ENCODE data around the gene NEURL1B.
"Not testable (repeated sequence)": the region's sequence is repeated elsewhere in the genome, so short reads cannot be mapped to it uniquely, and the experiment has no call there.

The NEURL1B gene

GRCh38 chr5:172634106-172634899 lies 6.8 kb upstream of the NEURL1B start:
- no peak for DNase-seq (ENCODE audit: low spot score)

- no peak for DNase-seq (ENCODE audit: low spot score)
Measured at GRCh38 chr5:172635038-172635437, 6.0 kb upstream of the NEURL1B start.

DNA sequence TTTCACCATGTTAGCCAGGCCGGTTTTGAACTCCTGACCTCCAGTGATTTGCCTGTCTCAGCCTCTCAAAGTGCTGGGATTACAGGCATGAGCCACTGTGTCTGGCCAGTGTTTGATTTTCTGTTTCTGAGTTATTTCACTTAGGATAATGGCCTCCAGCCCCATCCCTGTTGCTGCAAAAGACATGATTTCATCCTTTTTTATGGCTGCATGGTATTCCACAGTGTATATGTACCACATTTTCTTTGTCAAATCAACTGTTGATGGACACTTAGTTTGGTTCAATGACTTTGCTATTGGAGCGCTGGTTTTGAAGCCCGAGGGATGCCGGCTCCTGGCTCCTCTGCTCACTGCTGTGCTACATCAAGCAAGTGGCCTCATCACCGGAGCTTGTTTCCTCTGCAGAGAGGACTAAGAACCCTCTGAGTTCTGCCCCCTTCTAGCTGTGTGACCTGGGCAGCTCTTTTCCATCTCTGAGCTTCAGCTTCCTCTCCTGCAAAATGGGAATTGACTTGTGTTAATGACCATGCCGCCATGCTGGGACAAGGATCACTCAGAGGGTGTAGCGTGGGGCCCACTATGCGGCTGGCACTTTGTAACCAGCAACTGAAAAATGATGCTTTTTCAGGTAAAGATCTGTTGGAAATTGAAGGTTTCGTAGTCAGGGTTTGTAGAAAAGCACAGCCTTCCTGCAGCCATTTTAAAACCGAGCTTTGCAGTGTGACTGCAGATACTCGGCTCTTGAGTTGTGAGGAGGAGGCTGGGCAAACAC lies 4.6 kb upstream of the NEURL1B start:
- DNase-seq (ENCODE audit: low spot score): no peak

DNA sequence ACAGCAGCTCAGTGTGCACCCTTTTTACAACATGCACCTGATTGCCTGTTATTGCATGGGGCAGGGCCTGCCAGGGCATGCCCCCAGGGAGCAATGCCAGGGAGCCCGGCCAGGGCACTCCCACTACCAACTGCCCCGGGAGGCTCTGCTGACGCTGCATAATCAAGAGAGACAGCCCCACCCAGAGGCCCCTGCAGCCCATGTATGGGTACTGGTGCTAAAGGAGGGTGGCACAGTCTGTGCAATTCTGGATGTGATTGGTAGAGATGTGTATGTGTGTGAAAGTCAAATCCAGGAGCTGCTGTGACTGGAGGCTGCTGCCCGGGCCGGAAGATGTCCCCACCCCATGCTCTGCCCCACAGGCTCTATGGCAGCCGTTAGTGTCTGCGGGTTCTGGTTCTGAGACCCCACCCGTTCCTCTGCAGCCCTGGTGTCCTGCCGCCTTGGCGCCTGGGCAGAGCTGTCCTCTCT lies 3.9 kb upstream of the NEURL1B start:
- no peak for DNase-seq (ENCODE audit: low spot score)

DNA sequence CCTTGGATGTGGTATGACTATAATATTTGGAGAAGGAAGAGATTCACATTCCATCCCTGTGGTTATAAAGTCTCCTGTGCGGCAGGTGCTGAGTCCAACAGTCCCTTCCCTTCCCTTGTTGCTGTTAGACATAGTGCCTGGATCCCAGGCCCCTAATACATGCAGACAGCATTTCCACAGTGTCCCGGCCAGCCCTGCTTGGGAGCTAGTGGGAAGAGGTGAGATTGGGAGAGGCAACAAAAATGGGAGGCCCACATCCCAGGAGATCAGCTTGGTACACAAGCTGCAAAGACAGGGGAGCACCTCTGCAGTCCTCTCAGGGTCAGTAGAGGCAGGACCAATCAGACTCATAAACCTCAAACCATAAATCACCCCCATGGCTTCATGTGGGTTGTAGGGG lies 3.3 kb upstream of the NEURL1B start:
- DNase-seq (ENCODE audit: low spot score): no peak

- DNase-seq (ENCODE audit: low spot score): no peak
Measured at GRCh38 chr5:172638209-172638768, 2.8 kb upstream of the NEURL1B start.

DNA sequence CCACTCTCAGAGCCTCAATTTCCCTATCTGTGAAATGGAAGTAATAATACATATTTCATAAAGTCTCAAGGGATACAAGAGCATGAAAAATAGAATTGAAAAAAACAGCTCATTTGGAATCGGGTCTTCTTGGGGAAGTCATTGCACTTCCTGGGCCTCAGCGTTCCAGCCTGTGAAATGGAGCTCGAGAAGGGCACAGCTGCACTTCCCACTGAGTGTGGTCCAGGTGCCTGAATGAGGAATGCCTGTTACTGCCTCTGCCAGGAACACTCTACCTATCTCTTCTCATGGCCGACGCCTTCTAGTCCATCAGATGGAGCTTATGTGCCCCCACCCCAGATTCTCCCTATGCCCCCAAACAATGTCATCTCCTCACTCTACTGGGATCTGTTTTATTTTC lies 924 bp upstream of the NEURL1B start:
- DNase-seq (ENCODE audit: low spot score): no peak

- no peak for DNase-seq (ENCODE audit: low spot score)
Measured at GRCh38 chr5:172641359-172642050, 442 bp downstream of the NEURL1B start.

DNA sequence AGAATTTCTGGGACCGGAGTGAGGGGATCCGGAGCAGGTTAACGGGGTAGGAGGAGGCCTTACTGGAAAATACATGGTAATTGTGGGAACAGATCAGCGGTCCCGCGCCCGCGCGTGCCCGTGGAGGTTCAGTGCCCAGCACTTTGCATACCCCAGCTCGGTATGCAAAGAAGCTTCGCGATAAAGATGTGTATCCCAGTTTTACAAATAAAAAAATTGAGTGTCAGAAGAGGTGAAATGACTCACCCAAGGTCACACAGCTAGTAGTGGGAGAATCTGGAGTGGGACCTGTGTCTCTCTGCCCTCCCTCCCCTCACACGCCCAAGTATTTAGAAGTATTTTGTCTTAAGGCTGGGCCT lies 967 bp downstream of the NEURL1B start:
- no peak for DNase-seq (ENCODE audit: low spot score)

DNA sequence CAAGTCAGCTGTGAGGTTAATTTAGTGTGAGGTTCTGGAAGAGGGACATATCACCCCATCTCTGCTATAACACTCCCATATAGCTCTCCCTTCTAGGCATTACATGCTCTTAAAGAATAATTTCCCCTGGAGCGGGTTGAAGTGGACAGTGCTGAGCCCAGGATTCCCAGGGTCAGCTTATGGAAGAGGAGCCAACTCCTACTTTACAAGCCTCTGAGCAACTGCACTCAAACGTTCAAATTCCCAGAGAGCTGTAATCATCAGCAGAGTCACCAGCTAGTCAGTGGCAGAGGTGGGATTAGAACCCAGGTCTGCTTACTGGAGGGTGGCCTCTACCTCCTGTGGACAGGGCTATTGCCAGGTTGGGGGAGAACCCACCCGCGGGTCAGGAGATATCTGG lies 1.4 kb downstream of the NEURL1B start:
- DNase-seq (ENCODE audit: low spot score): no peak

DNA sequence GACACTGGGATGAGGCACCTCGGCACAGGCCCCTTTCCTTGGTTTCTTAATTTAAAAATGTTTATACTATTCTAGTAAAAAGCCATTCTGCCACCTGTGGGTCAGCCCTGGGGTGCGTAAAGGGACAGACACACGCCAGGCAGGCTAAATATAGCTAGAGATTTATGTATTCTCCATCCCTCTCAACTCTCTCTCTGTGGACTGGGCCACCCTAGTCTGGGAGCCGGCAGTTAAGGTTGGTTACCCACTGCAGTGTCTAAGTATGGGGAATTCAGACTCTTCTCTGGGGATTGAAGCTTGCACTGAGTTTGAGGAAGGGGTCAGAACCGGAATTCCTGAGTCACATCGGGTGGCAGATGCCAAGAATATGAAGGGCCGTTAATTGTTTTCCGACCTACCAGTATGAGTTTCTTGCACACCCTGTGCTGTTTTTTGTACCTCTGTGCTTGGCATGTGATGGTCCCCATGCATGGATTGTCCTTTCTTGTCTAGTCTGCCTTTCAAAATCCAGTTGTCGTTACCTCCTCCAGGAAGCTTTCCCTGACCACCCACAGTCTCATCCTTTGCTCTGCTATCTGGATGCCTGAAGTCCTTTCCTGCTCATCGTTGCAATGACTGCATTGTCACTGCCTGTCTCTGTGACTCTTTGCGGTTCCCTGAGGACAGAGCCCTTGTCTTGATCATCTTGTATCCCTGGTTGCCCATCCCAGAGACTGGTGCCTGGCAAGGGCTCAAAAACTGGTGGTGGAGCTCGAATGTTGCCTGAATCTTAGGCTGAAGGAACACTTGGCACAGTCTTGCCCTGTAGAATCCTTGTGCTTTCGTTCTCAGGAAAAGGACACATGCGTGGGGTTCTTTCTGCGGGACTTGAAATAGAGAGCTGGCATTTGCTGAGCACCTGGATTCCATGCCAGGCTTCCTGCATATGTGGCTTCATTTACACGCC lies 2.1 kb downstream of the NEURL1B start:
- DNase-seq (ENCODE audit: low spot score): no peak

GRCh38 chr5:172644266-172644665 lies 3.2 kb downstream of the NEURL1B start:
- DNase-seq (ENCODE audit: low spot score): no peak

GRCh38 chr5:172644711-172645110 lies 3.6 kb downstream of the NEURL1B start:
- no peak for DNase-seq (ENCODE audit: low spot score)

GRCh38 chr5:172645271-172646055 lies 4.4 kb downstream of the NEURL1B start:
- no peak for DNase-seq (ENCODE audit: low spot score)

DNA sequence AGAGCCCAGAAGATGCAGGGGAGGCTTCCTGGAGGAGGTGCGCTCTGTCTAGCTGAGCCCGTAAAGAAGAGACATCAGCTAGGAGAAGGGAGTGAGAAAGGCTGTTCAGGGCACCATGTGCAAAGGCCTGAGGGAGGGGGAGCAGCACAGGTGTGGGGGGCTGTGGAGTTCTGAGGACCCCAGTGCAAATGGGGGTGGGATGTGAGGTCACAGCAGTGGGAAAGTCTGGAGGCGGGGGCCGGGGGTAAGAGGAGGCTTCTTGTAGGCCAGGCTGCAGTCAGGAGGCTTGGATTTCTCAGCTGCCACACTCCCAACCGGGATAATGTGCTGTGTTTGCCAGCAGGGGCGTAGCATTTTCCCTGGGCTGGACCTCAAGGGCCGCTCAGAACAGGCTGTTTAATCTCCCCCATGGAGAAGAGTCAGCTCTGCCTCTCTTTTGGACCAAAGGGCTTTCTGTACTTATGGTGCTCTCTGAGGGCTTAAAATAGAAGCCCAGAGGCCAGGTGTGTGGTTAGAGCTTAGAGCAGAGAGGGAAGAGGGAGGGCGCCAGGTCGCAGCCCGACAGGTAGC lies 5.7 kb downstream of the NEURL1B start:
- DNase-seq (ENCODE audit: low spot score): no peak

DNA sequence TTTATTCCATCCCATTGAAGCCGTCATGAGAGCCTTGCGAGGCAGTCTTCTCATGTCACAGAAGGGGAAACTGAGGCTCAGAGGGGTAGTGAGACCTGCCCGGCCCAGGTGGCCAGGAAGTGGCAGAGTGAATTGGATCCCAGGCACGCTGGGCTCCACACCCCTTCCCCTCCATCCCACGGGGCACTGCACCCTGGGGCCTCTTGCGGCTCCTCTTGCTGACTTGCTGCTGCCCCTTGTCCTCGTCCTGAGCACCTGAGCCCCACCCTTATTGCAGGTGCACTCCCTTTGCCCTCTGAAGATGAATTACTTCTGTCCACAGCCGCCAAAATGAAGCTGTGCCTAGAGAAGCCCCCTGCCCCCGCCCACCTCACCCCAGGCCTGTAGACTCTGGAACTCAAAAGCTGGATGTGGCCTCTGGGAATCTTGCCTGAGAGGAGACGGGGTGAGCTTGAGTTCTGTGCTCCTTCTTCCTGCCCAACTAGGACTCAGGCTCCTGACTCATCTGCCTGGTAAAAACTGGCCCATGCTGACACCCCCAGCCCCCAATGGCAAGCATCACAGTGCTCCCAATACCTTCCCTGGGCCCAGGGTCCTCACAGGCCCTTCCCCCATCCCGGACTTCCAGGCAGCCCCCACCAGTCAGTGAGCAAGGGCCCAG lies 6.4 kb downstream of the NEURL1B start:
- DNase-seq (ENCODE audit: low spot score): no peak

DNA sequence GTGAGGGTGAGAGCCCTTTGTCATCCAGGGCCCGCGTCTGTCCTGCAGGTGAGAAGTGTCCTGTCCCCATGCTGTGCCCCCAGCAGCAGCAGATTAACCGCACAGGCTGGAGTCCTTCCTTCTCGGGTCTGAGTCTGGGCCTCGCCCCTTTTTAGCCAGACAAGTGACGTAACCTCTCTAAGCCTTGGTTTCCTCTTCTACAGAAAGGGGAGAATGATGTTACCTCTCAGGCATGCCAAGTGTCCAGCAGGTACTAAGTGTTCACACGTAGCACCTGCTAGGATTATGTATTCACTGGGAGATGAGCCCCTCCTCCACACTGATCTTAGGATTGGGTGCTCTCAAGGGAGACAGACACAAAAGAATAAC lies 6.9 kb downstream of the NEURL1B start:
- DNase-seq (ENCODE audit: low spot score): no peak

DNA sequence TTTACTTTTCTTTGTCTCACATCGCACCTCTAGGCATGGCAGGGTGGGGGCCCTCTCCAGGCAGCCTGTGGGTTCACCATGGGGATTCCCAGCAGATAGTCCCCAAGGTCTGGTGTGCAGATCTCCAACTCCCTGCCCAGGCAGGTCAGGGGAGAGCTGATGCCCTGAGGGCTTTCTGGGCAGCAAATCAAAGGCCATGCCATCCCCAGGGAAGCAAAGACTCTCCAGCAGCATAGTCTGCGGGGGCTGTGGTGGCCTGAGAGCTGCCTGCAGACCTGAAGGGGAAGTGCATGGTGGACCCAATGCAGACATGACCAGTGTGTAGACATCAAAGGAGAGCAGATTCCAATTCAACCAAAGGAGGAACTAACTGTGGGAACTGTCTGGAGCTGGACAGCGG lies 7.7 kb downstream of the NEURL1B start:
- DNase-seq (ENCODE audit: low spot score): no peak

DNA sequence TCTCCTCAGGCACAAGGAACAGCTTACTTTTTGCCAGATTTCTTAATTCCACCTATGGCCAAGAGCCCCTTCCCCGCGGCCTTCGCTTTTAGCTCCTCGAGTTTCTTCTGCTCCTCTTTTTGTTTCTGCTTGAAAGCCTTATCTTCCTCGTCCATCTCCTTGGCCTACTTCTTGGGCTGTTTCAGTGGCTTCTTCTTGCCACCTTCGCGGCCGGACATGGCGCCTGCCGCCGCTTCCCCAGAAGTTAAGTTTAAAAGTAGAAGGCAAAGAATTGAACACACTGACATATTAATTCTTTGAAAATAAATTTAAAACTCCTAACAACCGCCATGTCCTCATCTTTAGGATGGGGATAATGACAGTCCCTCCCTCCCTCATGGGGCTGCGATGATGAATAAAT lies 15.4 kb downstream of the NEURL1B start:
- not testable (repeated sequence) for DNase-seq (ENCODE audit: low spot score)

Measured in Ammon's horn (tissue), 1 donor.